ENCODE measurements around the gene PEAR1.

Gene PEAR1

DNA sequence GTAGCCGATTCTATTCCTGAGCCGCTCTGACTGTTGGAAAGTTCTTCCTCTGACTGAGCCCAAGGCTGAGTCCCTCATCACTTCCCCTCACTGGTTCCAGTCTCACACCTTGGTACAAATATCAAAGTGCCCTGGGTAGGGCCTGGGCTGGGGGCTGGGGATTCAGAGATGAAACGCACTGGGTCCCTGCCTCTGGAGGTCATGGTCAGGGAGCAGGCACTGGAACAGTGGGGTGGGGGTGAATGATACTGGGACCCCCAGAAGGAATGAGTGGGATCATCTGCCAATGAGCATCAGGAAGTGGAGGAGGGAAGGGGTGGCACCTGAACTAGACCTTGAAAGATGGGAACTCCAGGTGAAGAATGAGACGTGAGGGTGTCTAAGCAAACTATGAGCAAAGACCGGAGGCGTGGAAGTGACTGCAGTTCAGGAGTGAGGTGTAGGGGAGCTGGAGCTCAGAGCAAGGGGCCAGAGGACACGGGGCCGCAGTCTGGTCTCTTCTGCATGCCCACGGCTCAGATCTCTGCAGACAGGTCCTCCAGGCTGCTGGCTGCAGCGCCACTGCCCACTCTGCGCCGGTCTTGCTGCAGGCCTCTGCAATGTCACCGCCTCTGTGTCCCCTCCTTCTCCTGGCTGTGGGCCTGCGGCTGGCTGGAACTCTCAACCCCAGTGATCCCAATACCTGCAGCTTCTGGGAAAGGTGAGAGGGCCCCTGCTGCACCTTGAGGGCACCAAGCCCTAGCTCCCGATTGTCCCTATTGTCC lies 10.0 kb downstream of the PEAR1 start:
- no peaks in the 10 kb centered on the region for H3K27me3 ChIP-seq (replicated peaks in 2 of 5; ENCODE audit: control insufficient read depth in 4 of 5, insufficient read depth in 5 of 5, low read length in 4 of 5)
- no peaks in the 10 kb centered on the region for H3K9me3 ChIP-seq (ENCODE audit: control extremely low read depth in 1 of 5, control insufficient read depth in 4 of 5, insufficient read depth in 2 of 5, low read depth in 1 of 5, low read length in 4 of 5)
- ChIA-PET POLR2A (no interaction called here), CTCF (interaction anchor here (0.9 to 1.6 kb wide), 2 partner anchors 9 to 17 kb away, joined by 3 to 4 read pairs; partner anchors contain the start of gene LRRC71)
- no peak overlapping the region for H3K27ac ChIP-seq (ENCODE audit: insufficient read depth in 1 of 2, low read depth in 1 of 2, low read length in 2 of 2, poor library complexity in 1 of 2, severe bottlenecking in 2 of 2)
- H3K4me3 ChIP-seq (ENCODE audit: control insufficient read depth in 1 of 7, extremely low read depth in 1 of 7, insufficient read depth in 4 of 7, low read depth in 2 of 7, low read length in 6 of 7), result no peak overlapping the region
- 96% methylated on average over 15 of the region's 15 CpGs for WGBS (ENCODE audit: insufficient coverage)
- H3K36me3 ChIP-seq (ENCODE audit: control insufficient read depth in 4 of 4, insufficient read depth in 4 of 4, low read length in 3 of 4), result peaks cover 0 to 31% (median 3%) of the 10 kb centered on the region in 4 experiments
- peaks cover 6 to 60% (median 35%) of the 10 kb centered on the region in 4 experiments for H3K4me1 ChIP-seq (ENCODE audit: control extremely low read depth in 1 of 4, control insufficient read depth in 4 of 4, insufficient read depth in 4 of 4, low read length in 3 of 4)
- no peak for DNase-seq

DNA sequence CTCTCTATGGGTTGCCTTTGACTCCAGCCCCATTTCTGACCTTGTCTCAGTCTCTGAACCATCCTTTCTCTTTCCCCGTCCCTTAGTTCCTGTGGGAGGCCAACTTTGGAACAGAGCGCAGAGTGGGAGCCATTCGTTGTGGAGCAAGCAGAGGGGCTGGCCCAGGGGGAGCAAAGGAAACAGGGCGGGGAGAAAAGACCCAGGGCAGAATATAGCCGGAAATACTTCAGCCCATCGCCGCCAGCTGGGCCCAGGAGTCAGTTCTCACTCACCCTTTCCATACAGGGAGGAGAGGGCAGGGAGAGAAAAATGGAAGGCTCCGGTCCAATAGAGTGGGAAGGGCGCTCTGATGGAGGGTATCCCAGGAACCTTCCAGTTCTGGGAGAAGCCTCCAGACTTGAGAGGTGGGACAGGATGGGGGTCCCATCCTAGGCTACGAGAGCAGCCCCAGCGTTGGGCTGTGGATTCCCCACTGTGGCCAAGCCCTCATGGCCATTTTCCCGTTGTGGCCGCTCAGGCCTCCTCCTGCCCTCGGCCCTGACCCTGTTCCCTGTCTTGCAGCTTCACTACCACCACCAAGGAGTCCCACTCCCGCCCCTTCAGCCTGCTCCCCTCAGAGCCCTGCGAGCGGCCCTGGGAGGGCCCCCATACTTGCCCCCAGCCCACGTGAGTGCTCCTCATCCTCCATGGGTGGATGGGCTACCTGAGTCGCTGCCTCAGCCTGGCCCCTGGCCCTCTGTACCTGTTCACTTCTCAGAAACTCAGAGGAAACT lies 10.9 kb downstream of the PEAR1 start:
- Histone ChIP-seq H3K27me3 (replicated peaks in 2 of 5; ENCODE audit: control insufficient read depth in 4 of 5, insufficient read depth in 5 of 5, low read length in 4 of 5) (no peaks in the 10 kb centered on the region), H3K9me3 (ENCODE audit: control extremely low read depth in 1 of 5, control insufficient read depth in 4 of 5, insufficient read depth in 2 of 5, low read depth in 1 of 5, low read length in 4 of 5) (no peaks in the 10 kb centered on the region), H3K4me3 (ENCODE audit: control insufficient read depth in 1 of 7, extremely low read depth in 1 of 7, insufficient read depth in 4 of 7, low read depth in 2 of 7, low read length in 6 of 7) (no peak overlapping the region), H3K27ac (ENCODE audit: insufficient read depth in 1 of 2, low read depth in 1 of 2, low read length in 2 of 2, poor library complexity in 1 of 2, severe bottlenecking in 2 of 2) (no peak overlapping the region), H3K36me3 (ENCODE audit: control insufficient read depth in 4 of 4, insufficient read depth in 4 of 4, low read length in 3 of 4) (peaks cover 0 to 39% (median 3%) of the 10 kb centered on the region in 4 experiments), H3K4me1 (ENCODE audit: control extremely low read depth in 1 of 4, control insufficient read depth in 4 of 4, insufficient read depth in 4 of 4, low read length in 3 of 4) (peaks cover 0 to 52% (median 26%) of the 10 kb centered on the region in 4 experiments)
- 95% methylated on average over 13 of the region's 19 CpGs for WGBS (ENCODE audit: insufficient coverage)
- DNase-seq, result no peak
- POLR2A ChIA-PET, result no interaction called here
- CTCF ChIA-PET, result interaction anchor here (0.9 to 1.6 kb wide), 2 partner anchors 10 to 17 kb away, joined by 3 to 4 read pairs; partner anchors contain the start of gene LRRC71

DNA sequence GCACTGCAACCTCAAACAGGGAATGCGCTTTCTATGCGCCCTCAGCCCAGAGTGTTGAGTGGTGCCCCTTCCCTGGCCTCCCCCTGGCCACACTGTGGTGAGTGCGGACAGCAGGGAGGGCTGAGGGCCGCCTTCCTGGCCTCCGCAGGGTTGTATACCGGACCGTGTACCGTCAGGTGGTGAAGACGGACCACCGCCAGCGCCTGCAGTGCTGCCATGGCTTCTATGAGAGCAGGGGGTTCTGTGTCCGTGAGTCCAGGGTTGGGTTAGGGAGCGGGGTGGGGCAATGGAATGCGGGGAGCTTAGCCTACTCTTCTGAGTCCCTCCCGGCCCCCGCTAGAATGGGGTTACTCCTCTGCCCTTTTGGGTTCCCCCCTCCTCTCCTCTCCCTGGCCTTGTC lies 11.7 kb downstream of the PEAR1 start:
- 90% methylated on average over 16 of the region's 16 CpGs for WGBS (ENCODE audit: insufficient coverage)
- Histone ChIP-seq H3K27ac (ENCODE audit: insufficient read depth in 1 of 2, low read depth in 1 of 2, low read length in 2 of 2, poor library complexity in 1 of 2, severe bottlenecking in 2 of 2) (no peak overlapping the region), H3K9me3 (ENCODE audit: control extremely low read depth in 1 of 5, control insufficient read depth in 4 of 5, insufficient read depth in 2 of 5, low read depth in 1 of 5, low read length in 4 of 5) (no peaks in the 10 kb centered on the region), H3K4me3 (ENCODE audit: control insufficient read depth in 1 of 7, extremely low read depth in 1 of 7, insufficient read depth in 4 of 7, low read depth in 2 of 7, low read length in 6 of 7) (no peak overlapping the region), H3K36me3 (ENCODE audit: control insufficient read depth in 4 of 4, insufficient read depth in 4 of 4, low read length in 3 of 4) (peaks cover 0 to 42% (median 3%) of the 10 kb centered on the region in 4 experiments), H3K4me1 (ENCODE audit: control extremely low read depth in 1 of 4, control insufficient read depth in 4 of 4, insufficient read depth in 4 of 4, low read length in 3 of 4) (peaks cover 0 to 45% (median 18%) of the 10 kb centered on the region in 4 experiments), H3K27me3 (replicated peaks in 2 of 5; ENCODE audit: control insufficient read depth in 4 of 5, insufficient read depth in 5 of 5, low read length in 4 of 5) (no peaks in the 10 kb centered on the region)
- ChIA-PET CTCF (interaction anchor here (1.0 to 1.6 kb wide), 2 partner anchors 9 to 16 kb away, joined by 3 read pairs; partner anchors contain the start of gene LRRC71), POLR2A (no interaction called here)
- no peak for DNase-seq

DNA sequence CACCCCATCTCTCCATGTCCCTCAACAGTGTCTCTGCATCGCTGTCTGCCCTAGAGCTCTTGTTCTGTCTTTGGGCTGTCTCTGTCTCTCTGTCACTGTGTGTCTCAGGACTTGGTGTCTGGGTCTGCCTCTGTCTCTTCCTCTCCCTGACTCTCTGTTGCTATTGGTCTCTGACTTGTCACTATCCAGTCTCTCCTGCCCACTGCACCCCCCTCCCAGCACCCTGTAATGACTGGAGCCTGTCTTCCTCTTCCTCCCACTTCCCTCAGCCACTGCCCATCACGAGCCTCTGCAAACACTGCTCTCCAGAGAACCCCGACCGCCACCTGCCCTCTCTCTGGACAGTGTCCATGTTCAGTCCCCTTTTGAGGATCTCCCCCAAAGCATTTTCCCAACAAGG lies 12.1 kb downstream of the PEAR1 start:
- DNase-seq, result no peak
- Histone ChIP-seq H3K27ac (ENCODE audit: insufficient read depth in 1 of 2, low read depth in 1 of 2, low read length in 2 of 2, poor library complexity in 1 of 2, severe bottlenecking in 2 of 2) (no peak overlapping the region), H3K4me3 (ENCODE audit: control insufficient read depth in 1 of 7, extremely low read depth in 1 of 7, insufficient read depth in 4 of 7, low read depth in 2 of 7, low read length in 6 of 7) (no peak overlapping the region), H3K9me3 (ENCODE audit: control extremely low read depth in 1 of 5, control insufficient read depth in 4 of 5, insufficient read depth in 2 of 5, low read depth in 1 of 5, low read length in 4 of 5) (no peaks in the 10 kb centered on the region), H3K4me1 (ENCODE audit: control extremely low read depth in 1 of 4, control insufficient read depth in 4 of 4, insufficient read depth in 4 of 4, low read length in 3 of 4) (peaks cover 0 to 45% (median 14%) of the 10 kb centered on the region in 4 experiments), H3K27me3 (replicated peaks in 2 of 5; ENCODE audit: control insufficient read depth in 4 of 5, insufficient read depth in 5 of 5, low read length in 4 of 5) (no peaks in the 10 kb centered on the region), H3K36me3 (ENCODE audit: control insufficient read depth in 4 of 4, insufficient read depth in 4 of 4, low read length in 3 of 4) (peaks cover 0 to 42% (median 3%) of the 10 kb centered on the region in 4 experiments)
- ChIA-PET CTCF (interaction anchor here (1.0 kb wide), 1 partner anchor 8 kb away, joined by 3 read pairs; no protein-coding TSS in a partner anchor), POLR2A (no interaction called here)
- WGBS (ENCODE audit: insufficient coverage), result 67% methylated on average over 4 of the region's 4 CpGs

DNA sequence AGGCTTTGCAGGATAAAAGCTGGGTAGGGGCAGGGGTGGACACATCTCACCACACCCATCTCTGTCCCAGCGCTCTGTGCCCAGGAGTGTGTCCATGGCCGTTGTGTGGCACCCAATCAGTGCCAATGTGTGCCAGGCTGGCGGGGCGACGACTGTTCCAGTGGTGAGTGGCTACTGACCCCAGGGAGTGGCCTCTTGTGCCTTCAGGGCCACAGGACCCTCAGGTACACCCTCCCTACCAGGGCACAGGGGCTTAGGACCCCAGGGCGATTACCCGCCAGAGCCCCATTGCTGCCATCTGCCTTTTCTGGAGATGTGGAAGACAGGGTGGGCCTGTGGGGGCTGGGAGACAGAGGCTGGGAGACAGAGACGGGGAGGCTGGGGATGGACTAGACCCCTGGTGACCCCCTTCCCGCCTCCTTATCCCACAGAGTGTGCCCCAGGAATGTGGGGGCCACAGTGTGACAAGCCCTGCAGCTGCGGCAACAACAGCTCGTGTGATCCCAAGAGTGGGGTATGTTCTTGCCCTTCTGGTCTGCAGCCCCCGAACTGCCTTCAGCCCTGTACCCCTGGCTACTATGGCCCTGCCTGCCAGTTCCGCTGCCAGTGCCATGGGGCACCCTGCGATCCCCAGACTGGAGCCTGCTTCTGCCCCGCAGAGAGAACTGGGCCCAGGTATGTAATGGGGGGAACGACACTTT lies 12.8 kb downstream of the PEAR1 start:
- CTCF ChIA-PET, result no interaction called here
- Histone ChIP-seq H3K9me3 (ENCODE audit: control extremely low read depth in 1 of 5, control insufficient read depth in 4 of 5, insufficient read depth in 2 of 5, low read depth in 1 of 5, low read length in 4 of 5) (no peaks in the 10 kb centered on the region), H3K4me3 (ENCODE audit: control insufficient read depth in 1 of 7, extremely low read depth in 1 of 7, insufficient read depth in 4 of 7, low read depth in 2 of 7, low read length in 6 of 7) (no peak overlapping the region), H3K27ac (ENCODE audit: insufficient read depth in 1 of 2, low read depth in 1 of 2, low read length in 2 of 2, poor library complexity in 1 of 2, severe bottlenecking in 2 of 2) (no peak overlapping the region), H3K36me3 (ENCODE audit: control insufficient read depth in 4 of 4, insufficient read depth in 4 of 4, low read length in 3 of 4) (peaks cover 0 to 42% (median 3%) of the 10 kb centered on the region in 4 experiments), H3K27me3 (replicated peaks in 2 of 5; ENCODE audit: control insufficient read depth in 4 of 5, insufficient read depth in 5 of 5, low read length in 4 of 5) (no peaks in the 10 kb centered on the region), H3K4me1 (ENCODE audit: control extremely low read depth in 1 of 4, control insufficient read depth in 4 of 4, insufficient read depth in 4 of 4, low read length in 3 of 4) (peaks cover 0 to 41% (median 11%) of the 10 kb centered on the region in 4 experiments)
- POLR2A ChIA-PET, result no interaction called here
- DNase-seq, result no peak
- 100% methylated on average over 9 of the region's 16 CpGs for WGBS (ENCODE audit: insufficient coverage)

DNA sequence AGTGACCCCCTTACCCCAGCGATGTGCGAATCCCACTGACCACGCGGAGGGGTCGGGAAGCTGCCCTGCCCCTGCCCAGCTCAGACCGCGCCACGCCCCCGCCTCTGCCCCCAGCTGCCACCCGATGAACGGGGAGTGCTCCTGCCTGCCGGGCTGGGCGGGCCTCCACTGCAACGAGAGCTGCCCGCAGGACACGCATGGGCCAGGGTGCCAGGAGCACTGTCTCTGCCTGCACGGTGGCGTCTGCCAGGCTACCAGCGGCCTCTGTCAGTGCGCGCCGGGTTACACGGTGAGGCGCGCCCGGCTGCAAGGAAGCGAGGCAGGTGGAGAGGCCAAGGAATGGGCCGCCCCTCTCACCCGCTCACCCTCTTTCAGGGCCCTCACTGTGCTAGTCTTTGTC lies 15.0 kb downstream of the PEAR1 start:
- peaks cover 0 to 51% (median 16%) of the 10 kb centered on the region in 4 experiments for H3K4me1 ChIP-seq (ENCODE audit: control extremely low read depth in 1 of 4, control insufficient read depth in 4 of 4, insufficient read depth in 4 of 4, low read length in 3 of 4)
- POLR2A ChIA-PET, result no interaction called here
- 96% methylated on average over 25 of the region's 29 CpGs for WGBS (ENCODE audit: insufficient coverage)
- H3K4me3 ChIP-seq (ENCODE audit: control insufficient read depth in 1 of 7, extremely low read depth in 1 of 7, insufficient read depth in 4 of 7, low read depth in 2 of 7, low read length in 6 of 7), result no peak overlapping the region
- CTCF ChIA-PET, result interaction anchor here (0.6 kb wide), 1 partner anchor 41 kb away, joined by 3 read pairs; no protein-coding TSS in a partner anchor
- no peaks in the 10 kb centered on the region for H3K27me3 ChIP-seq (replicated peaks in 2 of 5; ENCODE audit: control insufficient read depth in 4 of 5, insufficient read depth in 5 of 5, low read length in 4 of 5)
- H3K36me3 ChIP-seq (ENCODE audit: control insufficient read depth in 4 of 4, insufficient read depth in 4 of 4, low read length in 3 of 4), result peaks cover 0 to 56% (median 5%) of the 10 kb centered on the region in 4 experiments
- H3K9me3 ChIP-seq (ENCODE audit: control extremely low read depth in 1 of 5, control insufficient read depth in 4 of 5, insufficient read depth in 2 of 5, low read depth in 1 of 5, low read length in 4 of 5), result no peaks in the 10 kb centered on the region
- no peak overlapping the region for H3K27ac ChIP-seq (ENCODE audit: insufficient read depth in 1 of 2, low read depth in 1 of 2, low read length in 2 of 2, poor library complexity in 1 of 2, severe bottlenecking in 2 of 2)
- DNase-seq, result no peak
